GM18519 (cell line): ENCODE results near the gene TSPAN17.

Source experiments
- ATAC-seq: cut with Tn5 transposase; IDR thresholded peaks from one replicate; pipeline ENCODE4 v1.9.1; 2021; ENCODE audit warnings: mild to moderate bottlenecking, moderate library complexity; ENCODE audit not compliant: unreplicated experiment, low FRiP score

Gene TSPAN17

DNA sequence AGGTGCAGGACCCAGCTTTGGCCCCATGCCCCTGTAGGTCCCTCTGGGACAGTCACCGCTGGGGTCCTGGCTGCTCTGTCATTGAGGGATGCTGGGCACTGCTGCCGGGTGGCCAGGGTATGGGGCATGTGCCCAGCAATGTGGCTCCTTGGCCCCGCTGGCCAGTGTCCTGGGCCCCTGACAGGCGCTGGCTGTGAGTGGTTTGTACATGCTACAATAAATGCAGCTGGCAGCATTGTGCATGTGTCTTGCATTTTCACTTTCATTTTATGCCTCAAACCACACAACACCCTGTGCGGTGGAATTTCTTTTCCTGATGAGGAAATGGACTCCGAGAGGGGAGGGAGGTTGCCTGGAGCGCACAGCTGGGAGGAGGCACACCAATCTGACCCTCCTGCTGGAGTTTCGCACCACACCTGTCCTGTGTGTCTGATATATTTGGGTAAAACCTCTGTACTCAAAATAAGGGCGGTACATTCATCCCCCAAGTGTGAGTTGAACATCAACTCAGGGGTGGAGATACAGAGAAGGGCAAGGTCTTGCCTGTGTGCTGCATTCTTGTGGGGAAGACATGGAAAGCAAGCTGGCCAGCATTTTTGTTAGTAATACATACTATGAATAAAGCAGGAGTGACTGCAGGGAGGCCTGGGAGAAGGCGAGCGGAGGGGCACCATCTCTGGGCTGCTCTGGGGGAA is 11.7 kb downstream of the TSPAN17 start:
- no peak for ATAC-seq

DNA sequence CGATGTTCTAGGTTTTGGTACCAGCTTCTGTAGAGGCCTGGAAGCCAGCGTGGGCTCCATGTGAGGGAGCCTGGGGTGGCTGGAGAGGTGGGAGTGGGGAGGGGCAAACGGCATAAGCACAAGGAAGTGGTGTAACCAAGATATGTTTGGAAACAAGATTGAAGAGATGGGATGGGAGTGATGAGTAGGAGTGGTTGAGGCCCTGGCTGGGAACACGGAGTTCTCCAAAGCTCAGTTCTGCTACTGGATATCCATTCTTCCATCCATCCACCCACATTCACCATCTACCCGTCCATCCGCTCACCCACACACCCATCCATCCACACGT is 12.2 kb downstream of the TSPAN17 start:
- no peak for ATAC-seq

DNA sequence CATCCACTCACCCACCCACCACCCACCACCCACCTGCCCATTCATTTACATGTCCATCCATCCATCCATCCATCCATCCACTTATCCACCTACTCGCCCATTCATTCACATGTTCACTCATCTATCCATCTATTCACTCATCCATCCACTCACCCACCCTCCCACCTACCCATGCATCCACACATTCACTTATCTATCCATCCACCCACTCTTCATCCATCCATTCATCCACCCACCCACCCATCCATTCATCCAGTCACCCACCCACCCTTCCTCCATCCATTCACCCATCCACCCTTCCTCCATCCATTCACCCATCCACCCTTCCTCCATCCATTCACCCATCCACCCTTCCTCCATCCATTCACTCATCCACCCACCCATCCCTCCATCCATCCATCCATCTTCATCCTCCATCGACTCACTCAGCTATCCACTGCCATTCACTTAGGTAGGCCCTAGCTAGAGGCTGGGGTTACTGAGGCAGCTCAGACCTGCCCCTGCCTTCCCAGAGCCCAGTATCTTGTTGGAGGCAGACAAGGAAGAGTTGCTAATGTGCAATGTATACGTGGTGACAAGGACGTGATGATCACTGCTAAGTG is 12.7 kb downstream of the TSPAN17 start:
- no peak for ATAC-seq

DNA sequence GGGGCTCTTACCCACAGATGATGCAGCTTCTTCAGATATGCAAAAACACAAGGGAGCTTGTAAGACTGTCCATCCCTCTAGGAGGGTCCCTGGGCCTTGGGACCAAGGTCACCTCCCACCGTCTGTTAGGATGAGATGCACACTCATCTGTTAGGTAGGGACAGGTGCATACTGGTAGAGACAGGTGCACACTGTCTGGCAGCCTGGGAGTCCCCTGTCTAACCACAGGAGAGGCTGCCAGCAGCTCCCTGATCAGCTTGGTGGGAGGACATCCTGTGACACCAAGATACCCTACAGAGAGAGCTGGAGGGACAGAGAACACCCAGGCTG is 13.2 kb downstream of the TSPAN17 start:
- ATAC-seq, result peak; percentile 9

DNA sequence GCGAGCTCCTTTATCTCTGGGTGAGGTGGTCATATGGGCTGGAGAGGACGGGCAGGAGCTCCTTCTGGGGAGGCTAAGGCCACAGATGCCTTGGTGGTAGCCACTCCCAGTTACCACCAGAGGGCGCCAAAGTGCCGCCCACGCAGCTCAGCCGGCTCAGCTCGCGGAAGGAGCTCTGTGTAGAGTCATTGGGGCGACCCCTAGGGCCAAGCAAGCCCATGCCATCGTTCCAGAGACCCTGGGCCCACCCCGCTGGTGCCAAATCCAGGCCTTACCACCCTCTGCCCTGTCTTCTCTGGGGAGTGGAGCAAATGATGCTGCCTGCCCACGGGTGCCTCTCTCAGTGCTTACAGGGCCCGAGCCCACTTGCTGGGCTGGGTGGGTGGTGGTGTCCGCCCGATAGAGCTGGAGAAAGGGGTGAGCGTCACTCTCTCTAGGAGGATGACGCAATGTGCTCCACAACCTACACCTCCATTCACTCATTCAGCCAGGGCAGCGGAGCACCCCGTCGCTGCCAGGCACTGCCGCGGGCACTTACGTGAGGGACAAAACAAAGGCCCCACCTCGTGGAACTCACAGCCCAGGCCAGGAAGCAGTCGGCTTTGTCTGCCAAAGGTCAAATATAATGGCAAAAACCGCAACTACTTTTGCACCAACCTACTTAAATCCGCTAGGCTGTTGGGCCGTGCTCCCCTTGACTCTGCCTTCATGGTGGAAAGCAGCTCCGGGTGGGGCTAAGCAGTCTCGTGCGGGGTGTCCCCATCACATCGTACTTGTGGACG is 13.8 kb downstream of the TSPAN17 start:
- peak; percentile 48 for ATAC-seq

DNA sequence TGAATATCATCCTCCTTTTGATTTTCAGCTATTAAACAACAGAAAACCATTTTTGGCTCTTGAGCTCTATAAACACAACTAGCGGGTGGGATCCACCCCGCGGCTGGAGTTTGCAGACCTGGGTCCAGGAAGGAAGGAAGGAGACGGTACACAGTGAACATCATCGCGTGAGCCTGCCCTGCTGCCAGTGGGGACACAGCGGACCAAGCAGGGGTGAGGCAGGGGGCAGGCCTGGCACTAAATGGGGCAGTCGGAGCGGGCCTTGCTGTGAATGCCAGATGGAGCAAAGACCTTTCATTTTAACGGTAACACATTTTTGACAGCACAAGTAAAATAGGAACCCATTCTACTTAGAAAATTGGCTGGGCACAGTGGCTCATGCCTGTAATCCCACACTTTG is 14.4 kb downstream of the TSPAN17 start:
- ATAC-seq, result no peak

DNA sequence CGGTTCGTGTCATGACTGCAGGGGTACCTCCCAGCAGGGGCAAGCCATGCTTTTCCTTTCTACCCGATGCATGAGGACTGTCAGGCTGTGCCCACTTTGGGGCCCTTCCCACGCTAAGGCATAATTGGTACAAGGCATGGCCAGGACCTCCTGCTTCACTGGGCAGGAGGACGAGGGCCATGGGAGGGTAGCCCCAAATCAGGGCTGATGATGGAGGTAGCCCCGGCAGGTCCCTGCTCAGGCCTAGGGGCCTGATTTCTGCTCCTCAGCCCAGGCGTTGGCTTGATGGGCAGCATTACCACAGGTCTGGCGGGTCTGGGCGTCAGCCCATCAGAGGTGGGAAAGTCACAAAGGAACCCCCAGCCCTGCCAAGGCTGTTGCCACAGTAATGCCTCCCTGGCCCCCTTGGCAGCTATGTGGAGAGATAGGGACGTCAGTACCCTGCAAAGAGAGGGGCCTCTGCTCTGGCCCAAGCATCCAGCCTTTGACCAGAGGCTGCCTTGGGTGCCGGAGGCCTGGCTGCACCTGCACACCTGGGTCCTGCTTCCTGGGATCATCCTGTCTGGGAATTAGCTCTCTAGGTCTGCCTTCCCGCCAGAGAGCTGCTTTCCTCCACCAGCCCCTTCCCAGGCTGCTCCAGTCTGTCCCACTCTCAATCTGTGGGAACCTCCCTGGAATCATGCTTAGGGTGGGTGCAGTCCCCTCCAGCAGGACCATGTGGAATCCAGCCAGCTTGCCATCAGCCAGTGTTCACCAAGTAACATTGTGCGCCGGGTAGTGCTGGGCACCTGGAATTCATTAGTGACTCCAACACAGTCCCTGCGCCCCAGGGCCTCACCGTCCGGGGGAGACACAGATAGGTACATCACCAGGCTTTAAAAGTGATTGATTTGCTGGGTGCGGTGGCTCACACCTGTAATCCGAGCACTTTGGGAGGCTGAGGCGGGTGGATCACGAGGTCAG is 15.4 kb downstream of the TSPAN17 start:
- no peak for ATAC-seq

DNA sequence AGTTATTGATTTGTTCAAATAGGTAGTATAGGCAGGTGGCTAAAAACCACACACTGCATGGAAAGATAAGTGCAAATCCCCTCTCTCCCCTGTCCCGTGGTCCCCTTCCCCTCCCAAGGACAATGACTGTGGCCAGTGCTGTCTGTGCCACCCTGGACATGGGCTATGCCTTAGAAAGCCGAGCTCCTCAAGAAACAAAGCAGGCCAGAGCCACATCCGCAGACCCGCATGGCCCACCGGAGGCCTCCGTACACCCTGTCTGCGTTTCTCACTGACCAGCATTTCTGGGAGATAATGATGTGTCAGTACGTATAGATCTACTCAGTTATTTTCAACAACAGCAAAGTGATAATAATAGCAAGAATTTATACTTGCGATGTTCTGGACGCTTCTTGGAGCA is 16.3 kb downstream of the TSPAN17 start:
- no peak for ATAC-seq

DNA sequence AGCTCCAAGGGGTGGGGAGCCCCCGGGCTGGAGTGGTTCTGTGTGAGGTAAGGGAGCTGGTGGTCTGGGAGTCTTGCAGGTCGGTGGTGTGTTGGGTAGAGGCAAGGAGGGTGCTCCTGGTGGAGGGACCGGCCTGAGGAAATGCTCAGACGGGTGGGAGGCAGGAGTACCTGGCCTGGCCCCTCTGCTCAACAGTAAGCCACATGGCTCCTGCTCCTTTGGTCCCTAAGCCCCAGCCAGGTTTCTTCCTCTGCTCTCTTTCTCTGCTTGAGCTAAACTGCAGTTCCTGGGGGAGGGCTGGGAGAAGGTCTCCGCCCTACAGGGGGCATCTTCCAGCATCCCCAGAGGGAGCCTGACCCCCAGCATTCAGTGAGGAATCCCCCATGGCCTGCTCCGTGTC is 17.2 kb downstream of the TSPAN17 start:
- no peak for ATAC-seq

DNA sequence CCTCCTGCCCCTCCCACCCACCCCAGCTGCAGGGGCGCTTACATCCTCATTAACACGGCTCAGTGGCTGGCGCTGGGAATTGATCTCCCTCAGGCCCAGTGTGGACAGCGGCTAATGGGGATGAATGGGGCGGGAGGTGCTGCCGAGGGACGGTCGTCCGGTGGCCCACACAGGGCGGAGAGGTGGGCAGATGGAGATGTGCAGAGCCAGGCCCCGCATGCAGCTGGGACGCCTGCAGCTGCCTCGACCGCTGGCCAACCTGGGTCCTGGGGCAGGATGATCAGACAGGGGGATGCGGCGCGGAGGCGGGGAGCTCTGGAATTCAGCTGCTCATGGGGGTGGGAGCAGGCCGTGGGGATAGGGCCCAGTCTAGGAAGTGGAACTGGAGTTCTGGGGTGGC is 17.6 kb downstream of the TSPAN17 start:
- ATAC-seq, result no peak

DNA sequence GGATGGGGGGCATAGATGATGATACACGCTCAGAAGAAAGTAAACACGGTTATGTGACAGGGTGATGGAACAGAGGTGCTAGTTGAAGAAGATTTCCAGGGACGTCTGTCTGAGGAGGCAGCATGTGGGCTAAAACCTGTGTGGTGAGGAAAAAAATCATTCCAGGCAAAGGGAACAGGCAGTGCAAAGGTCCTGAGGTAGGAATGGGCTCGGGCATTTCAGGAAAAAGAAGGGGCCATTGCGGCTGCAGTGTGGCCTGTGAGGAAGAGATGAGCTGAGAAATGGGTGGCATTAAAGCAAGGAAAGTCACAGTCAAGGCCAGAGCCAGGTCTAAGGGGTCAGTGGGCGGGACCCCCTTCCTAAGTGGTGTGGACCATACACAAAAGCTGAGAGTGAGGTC is 18.2 kb downstream of the TSPAN17 start:
- no peak for ATAC-seq

DNA sequence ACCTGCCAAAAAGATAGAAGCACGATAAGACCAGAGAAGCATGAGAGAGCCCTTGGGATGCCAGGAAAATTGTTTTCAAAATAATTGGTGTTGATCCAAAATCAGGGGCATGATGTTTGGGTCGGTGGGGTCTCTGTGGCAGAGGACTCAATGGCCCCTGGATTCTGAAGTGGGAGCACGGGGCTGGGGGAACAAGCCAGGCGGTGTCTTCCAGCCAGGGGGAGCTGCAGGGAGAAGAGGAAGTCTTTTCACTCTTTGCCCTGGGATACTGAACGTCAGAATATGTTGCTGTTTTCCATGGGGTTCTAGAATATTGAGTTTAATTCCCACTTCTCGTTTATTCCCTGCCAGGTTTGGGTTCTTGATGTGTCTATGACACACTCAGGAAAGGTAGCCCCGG is 20.4 kb downstream of the TSPAN17 start:
- ATAC-seq, result no peak

DNA sequence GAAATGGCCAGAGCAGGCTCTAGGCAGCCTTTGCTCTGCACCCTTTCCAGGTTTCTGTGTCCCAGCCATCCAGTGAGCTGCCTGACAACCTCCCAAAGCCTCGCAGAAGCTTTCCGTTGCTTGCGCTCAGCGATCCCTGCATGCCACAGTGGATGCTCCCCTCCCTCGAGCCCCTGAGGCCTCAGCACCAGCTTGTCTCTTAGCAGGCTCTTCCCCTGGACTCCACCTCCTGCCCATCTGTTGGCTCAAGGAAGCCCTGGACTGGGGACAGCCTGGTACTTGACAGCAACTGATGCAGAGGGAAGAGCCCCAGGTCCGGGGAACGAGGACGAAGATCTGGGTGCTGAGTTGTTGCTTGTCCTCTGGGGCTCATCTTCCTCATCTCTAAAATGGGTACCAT is 23.2 kb downstream of the TSPAN17 start:
- no peak for ATAC-seq

DNA sequence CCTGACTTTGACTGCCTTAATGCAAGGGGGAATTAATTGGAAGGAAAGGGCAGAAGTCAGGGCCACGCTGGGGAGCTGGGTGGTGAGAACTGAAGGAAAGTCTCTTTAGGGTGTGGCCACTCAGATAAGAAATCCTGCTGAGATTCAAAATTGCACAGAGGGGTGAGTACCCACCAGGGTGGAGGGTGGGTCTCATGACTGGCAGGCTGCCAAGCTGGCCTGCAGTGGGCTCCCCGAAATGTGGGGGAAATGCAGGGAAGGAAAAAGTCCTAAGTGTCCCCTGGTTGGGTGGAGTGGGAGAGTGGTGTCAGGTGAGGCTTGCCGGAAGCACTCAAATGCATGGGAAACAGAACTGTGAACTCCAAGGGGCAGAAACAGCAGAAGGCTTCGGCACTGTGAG is 24.1 kb downstream of the TSPAN17 start:
- no peak for ATAC-seq

DNA sequence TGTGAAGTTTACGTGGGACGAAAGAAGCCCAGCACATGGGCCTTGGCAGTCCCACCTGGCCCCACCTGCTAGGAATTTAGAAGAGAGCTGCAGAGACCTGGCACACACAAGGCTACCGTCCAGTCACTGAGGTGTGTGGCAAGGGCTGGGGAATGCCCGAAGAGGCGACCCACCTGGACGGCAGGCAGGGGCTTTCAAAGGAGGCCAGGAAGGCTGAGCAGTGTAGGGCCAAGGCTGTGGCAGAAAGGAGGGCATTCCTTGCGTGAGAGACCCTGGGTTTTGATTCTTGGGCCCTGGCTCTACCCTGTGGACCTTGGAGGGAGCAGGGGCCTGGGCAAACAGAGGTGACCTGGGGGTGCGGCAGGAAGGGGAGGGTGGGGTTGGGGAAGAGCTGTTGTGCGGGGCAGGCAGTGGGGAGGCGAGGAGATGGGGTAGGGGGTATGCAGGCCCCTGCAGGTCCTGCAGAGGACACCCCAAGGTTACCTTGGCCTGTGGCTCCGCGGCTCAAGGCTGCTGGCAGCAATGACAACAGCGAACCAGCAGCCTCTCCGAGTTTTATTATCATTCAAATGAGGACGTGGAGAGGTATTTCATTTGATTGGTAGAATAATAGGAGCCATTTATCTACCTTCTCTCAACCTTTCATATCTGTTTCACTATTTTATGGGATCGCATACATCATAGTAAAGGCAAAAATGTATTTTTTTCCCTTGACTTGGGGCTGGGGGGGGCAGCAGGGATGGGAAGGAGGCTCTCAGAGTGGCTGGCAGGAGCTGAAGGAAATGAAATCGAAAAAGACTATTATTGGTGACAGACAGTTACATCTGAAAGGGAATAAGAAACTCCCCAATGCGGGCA is 24.8 kb downstream of the TSPAN17 start:
- no peak for ATAC-seq

DNA sequence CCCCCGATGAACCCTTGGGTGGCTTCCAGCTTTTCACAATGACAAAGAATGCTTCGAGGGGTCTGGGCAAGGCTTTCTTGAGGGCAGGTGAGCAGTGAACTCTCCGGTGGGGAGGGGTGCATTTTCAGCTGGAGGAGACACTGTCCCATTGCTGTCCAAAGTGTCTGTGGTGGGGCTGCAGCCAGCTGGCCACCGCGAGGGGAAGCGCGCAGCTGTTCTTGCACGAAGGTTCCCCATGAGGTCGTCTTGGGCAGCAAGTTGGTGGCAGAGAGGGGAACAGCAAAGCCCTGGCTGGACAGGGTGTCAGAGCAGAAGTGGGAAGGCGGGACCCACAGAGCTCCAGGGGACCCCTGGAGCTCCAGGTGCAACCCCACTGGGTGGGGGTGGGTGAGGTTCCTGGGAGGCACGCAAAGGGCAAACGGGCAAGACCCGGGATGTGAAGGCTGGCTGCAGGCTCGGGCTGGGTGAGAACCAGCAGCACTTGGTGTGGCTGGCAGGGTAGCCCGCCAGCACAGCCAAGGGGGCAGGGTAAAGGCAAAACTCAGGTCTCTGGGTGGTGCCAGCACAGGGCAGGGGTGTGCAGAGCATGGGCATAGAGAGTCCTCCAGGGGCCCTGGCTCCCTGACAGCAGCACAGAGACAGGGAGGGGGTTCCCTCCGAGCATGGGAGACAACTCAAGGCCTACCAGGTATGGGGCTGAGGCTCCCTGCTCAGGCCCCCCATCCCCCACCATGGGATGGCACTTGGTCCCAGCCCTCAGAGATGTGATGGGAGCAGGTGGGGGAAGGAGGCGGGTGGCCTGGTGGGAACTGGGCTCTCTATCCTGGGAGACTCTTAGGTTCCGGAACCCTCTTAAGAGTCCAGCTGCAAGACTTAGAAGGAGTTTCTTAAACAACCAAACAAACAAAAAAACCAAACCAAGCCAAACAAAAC is 26.6 kb downstream of the TSPAN17 start:
- no peak for ATAC-seq

DNA sequence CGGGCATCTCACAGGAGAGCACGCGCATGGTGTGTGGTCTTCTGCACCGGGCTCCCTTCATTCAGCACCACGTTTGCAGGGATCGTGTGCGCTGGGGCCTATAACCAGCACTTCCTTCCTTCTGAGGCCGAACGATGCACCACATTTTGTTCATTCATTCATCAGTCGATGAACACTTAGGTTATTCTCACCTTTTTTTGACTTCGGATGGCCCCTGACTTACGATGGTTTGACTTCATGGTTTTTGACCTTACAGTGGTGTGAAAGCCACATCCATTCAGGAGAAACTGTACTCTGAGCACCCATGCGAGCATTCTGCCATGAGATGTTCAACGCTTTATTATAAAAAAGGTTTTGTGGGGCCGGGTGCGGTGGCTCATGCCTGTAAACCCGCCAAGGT is 27.5 kb downstream of the TSPAN17 start:
- no peak for ATAC-seq

DNA sequence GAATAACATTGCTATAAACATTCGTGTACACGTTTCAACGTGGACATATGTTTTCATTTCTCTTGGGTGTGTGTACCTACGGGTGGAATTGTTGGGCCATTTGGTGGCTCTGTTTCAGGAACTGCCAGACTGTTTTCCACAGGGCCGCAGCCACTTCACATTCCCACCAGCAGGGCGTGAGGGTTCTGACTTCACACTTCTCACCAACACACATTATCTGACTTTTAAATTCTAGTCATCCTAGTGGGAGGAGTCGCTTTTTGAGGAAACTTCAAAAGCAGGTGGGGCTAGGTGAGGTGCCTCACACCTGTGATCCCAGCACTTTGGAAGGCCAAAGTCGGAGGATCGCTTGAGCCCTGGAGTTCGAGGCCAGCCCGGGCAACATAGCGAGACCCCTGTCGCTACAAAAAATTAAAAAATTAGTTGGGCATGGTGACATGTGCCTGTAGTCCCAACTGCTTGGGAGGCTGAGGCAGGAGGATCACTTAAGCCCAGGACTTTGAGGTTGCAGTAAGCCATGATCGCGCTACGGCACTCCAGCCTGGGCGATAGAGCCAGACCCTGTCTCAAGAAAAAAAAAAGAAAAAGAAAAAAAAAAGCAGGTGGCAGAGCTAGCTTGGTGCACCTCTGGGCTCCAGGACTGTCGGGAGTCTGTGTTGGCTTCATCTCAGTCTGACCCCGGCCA is 28.5 kb downstream of the TSPAN17 start:
- no peak for ATAC-seq
